ENCODE measurements around the gene RAB4B. TPM values are rescaled to one million over a fixed set of nuclear protein-coding genes. Genes with fewer than 3 reads are reported as not detected.

Gene RAB4B
- total and polyA plus RNA-seq, 2 of the 13 experiments (the other 11 are each of a cell fraction or from before 2014, with no cell fraction given): 3.3 to 5.4 TPM

- TF ChIP-seq TOPORS (CRISPR knock-in tag; IDR thresholded peaks at IDR 0.05): no peak; the same call in 1 of the 2 replicates
- 0 out of 2 replicates have a peak, but pooled peaks have one; percentile 40 for TF ChIP-seq ZFP37 (CRISPR knock-in tag; IDR thresholded peaks at IDR 0.05; ENCODE audit: borderline replicate concordance)
- TF ChIP-seq RFX3 (CRISPR knock-in tag; IDR thresholded peaks at IDR 0.05): no peak
- TF ChIP-seq FOSL1 (CRISPR knock-in tag; IDR thresholded peaks at IDR 0.05; ENCODE audit: borderline replicate concordance): no peak
- TF ChIP-seq CBX1 (IDR thresholded peaks at IDR 0.05; ENCODE audit: low read depth): no peak
- TF ChIP-seq TARDBP (CRISPR knock-in tag; IDR thresholded peaks at IDR 0.05): no peak
- TF ChIP-seq ZNF552 (CRISPR knock-in tag; IDR thresholded peaks at IDR 0.05; ENCODE audit: borderline replicate concordance): no peak
- no peak; the same call in 1 of the 2 replicates for TF ChIP-seq MXD3 (CRISPR knock-in tag; IDR thresholded peaks at IDR 0.05)
- TF ChIP-seq MIER2 (CRISPR knock-in tag; IDR thresholded peaks at IDR 0.05): peak; percentile 31; the same call in 1 of the 2 replicates
- TF ChIP-seq ZNF282 (IDR thresholded peaks at IDR 0.05; ENCODE audit: partially characterized antibody): no peak
- TF ChIP-seq REST (IDR thresholded peaks at IDR 0.05; ENCODE audit: borderline replicate concordance in 1 of 2, low read depth in 1 of 2, low read length in 2 of 2): peak in 1 of 2 experiments; percentile 27; a peak in 1 of 4 replicates
- TF ChIP-seq THAP9 (CRISPR knock-in tag; IDR thresholded peaks at IDR 0.05; ENCODE audit: borderline replicate concordance): no peak; the same call in 1 of the 2 replicates
- no peak for TF ChIP-seq ZNF660 (CRISPR knock-in tag; IDR thresholded peaks at IDR 0.05; ENCODE audit: borderline replicate concordance, low read depth)
- TF ChIP-seq DMAP1 (CRISPR knock-in tag; IDR thresholded peaks at IDR 0.05): peak; percentile 83
- peak; percentile 33; the same call in 1 of the 2 replicates for TF ChIP-seq SUZ12 (IDR thresholded peaks at IDR 0.05; ENCODE audit: low read depth, low read length)
- peak; percentile 6; the same call in 1 of the 2 replicates for TF ChIP-seq ZNF605 (CRISPR knock-in tag; IDR thresholded peaks at IDR 0.05)
- TF ChIP-seq ZNF180 (CRISPR knock-in tag; IDR thresholded peaks at IDR 0.05; ENCODE audit: borderline replicate concordance, low read depth): no peak
- no peak; the same call in 1 of the 2 replicates for TF ChIP-seq CREBL2 (CRISPR knock-in tag; IDR thresholded peaks at IDR 0.05; ENCODE audit: borderline replicate concordance)
- TF ChIP-seq TCF7 (IDR thresholded peaks at IDR 0.05; ENCODE audit: low read depth): no peak
- peak; percentile 61; the same call in 1 of the 2 replicates for TF ChIP-seq REPIN1 (CRISPR knock-in tag; IDR thresholded peaks at IDR 0.05; ENCODE audit: borderline replicate concordance, low read depth)
- TF ChIP-seq CTCF (CRISPR knock-in tag; IDR thresholded peaks at IDR 0.05): no peak
Measured at GRCh38 chr19:40750874-40751537, 27.0 kb upstream of the RAB4B start, which contains the start of gene SNRPA (continued).
